ENCODE measurements around the gene PCDHGA8.
A peak's percentile ranks its signal among the peaks of the same experiment; 100 is the strongest.
"Not testable (repeated sequence)": the region's sequence is repeated elsewhere in the genome, so short reads cannot be mapped to it uniquely, and the experiment has no call there.

The PCDHGA8 gene

GRCh38 chr5:141432308-141432707 is 39.9 kb downstream of the PCDHGA8 start:
- H3K4ac ChIP-seq (ENCODE audit: low read depth in 1 of 2, low read length in 2 of 2); DNase-seq; H3K27me3 ChIP-seq (ENCODE audit: control insufficient read depth in 1 of 2, insufficient read depth in 1 of 2, low read length in 2 of 2); H3K9ac ChIP-seq (ENCODE audit: low read length); H3K4me1 ChIP-seq (ENCODE audit: control insufficient read depth, insufficient read depth, low read depth, low read length); H2BK12ac ChIP-seq (ENCODE audit: low read length in 2 of 2); H2AFZ ChIP-seq (ENCODE audit: low read depth, low read length); H3K23ac ChIP-seq (ENCODE audit: low read length in 2 of 2); H4K91ac ChIP-seq (ENCODE audit: low read length); H3K27ac ChIP-seq (ENCODE audit: low read length, poor library complexity, severe bottlenecking); H2BK120ac ChIP-seq (ENCODE audit: low read depth, low read length); H2BK15ac ChIP-seq (ENCODE audit: low read depth, poor library complexity, severe bottlenecking); H4K8ac ChIP-seq (ENCODE audit: low read length); H2BK5ac ChIP-seq (ENCODE audit: low read depth, low read length, poor library complexity, severe bottlenecking); H3K18ac ChIP-seq (ENCODE audit: low read depth in 1 of 2, low read length in 2 of 2); H3K14ac ChIP-seq (ENCODE audit: low read length in 2 of 2); H2AK5ac ChIP-seq (ENCODE audit: low read length, severe bottlenecking); H3K4me2 ChIP-seq (ENCODE audit: low read length, poor library complexity, severe bottlenecking): not testable (repeated sequence)
- WGBS = 98% methylated on average over 23 of the region's 38 CpGs
- H3K36me3 ChIP-seq (ENCODE audit: control insufficient read depth in 1 of 2, insufficient read depth in 2 of 2, low read depth in 1 of 2, low read length in 2 of 2) = peaks cover 9 to 28% of the 10 kb centered on the region in 2 experiments
- H3K4me3 ChIP-seq (ENCODE audit: insufficient read depth in 1 of 2, low read depth in 1 of 2, low read length in 2 of 2) = peak overlapping the region in 1 of 2 experiments; percentile 80
- H3K79me1 ChIP-seq (replicated peaks; ENCODE audit: low read length, poor library complexity, severe bottlenecking) = peaks cover 14% of the 10 kb centered on the region
- H3K9me3 ChIP-seq (ENCODE audit: control insufficient read depth, low read length) = peaks cover 21% of the 10 kb centered on the region

DNA sequence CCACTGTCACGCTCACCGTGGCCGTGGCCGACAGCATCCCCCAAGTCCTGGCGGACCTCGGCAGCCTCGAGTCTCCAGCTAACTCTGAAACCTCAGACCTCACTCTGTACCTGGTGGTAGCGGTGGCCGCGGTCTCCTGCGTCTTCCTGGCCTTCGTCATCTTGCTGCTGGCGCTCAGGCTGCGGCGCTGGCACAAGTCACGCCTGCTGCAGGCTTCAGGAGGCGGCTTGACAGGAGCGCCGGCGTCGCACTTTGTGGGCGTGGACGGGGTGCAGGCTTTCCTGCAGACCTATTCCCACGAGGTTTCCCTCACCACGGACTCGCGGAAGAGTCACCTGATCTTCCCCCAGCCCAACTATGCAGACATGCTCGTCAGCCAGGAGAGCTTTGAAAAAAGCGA is 40.3 kb downstream of the PCDHGA8 start:
- peaks cover 10% of the 10 kb centered on the region for H3K79me1 ChIP-seq (replicated peaks; ENCODE audit: low read length, poor library complexity, severe bottlenecking)
- H2BK12ac ChIP-seq (ENCODE audit: low read length in 2 of 2); H3K14ac ChIP-seq (ENCODE audit: low read length in 2 of 2); H2AFZ ChIP-seq (ENCODE audit: low read depth, low read length); H3K9ac ChIP-seq (ENCODE audit: low read length); H2AK5ac ChIP-seq (ENCODE audit: low read length, severe bottlenecking); H3K4me2 ChIP-seq (ENCODE audit: low read length, poor library complexity, severe bottlenecking); H2BK15ac ChIP-seq (ENCODE audit: low read depth, poor library complexity, severe bottlenecking); H3K4me1 ChIP-seq (ENCODE audit: control insufficient read depth, insufficient read depth, low read depth, low read length); H3K27ac ChIP-seq (ENCODE audit: low read length, poor library complexity, severe bottlenecking); H3K18ac ChIP-seq (ENCODE audit: low read depth in 1 of 2, low read length in 2 of 2); H4K91ac ChIP-seq (ENCODE audit: low read length); H2BK5ac ChIP-seq (ENCODE audit: low read depth, low read length, poor library complexity, severe bottlenecking); H4K8ac ChIP-seq (ENCODE audit: low read length); H3K23ac ChIP-seq (ENCODE audit: low read length in 2 of 2); H3K27me3 ChIP-seq (ENCODE audit: control insufficient read depth in 1 of 2, insufficient read depth in 1 of 2, low read length in 2 of 2); DNase-seq; H3K4ac ChIP-seq (ENCODE audit: low read depth in 1 of 2, low read length in 2 of 2); H2BK120ac ChIP-seq (ENCODE audit: low read depth, low read length): not testable (repeated sequence)
- peak overlapping the region in 1 of 2 experiments; percentile 80 for H3K4me3 ChIP-seq (ENCODE audit: insufficient read depth in 1 of 2, low read depth in 1 of 2, low read length in 2 of 2)
- 98% methylated on average over 27 of the region's 29 CpGs for WGBS
- peaks cover 17% of the 10 kb centered on the region for H3K9me3 ChIP-seq (ENCODE audit: control insufficient read depth, low read length)
- peaks cover 6 to 23% of the 10 kb centered on the region in 2 experiments for H3K36me3 ChIP-seq (ENCODE audit: control insufficient read depth in 1 of 2, insufficient read depth in 2 of 2, low read depth in 1 of 2, low read length in 2 of 2)

DNA sequence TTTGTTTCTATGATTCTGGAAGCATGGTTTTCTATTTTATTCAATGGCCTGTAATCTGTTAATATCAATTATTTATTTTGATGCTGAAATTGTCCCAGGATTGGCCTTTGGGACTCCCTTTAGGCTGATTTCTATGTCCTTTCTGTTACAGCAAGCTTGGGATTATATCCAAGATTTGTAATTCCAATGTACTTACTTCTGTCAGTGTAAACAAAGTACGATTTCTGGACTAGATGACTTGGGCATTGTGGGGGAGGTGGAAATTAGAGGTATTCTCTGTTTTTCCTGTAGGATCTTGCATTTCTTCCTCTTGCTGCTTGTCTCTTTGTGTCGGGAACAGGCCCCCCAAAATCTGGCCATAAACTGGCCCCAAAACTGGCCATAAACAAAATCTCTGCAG is 41.6 kb downstream of the PCDHGA8 start:
- Histone ChIP-seq H3K4me2 (ENCODE audit: low read length, poor library complexity, severe bottlenecking) (no peak overlapping the region), H3K27me3 (ENCODE audit: control insufficient read depth in 1 of 2, insufficient read depth in 1 of 2, low read length in 2 of 2) (no peaks in the 10 kb centered on the region), H4K91ac (ENCODE audit: low read length) (no peak overlapping the region), H2BK12ac (ENCODE audit: low read length in 2 of 2) (no peak overlapping the region), H4K8ac (ENCODE audit: low read length) (no peak overlapping the region), H3K36me3 (ENCODE audit: control insufficient read depth in 1 of 2, insufficient read depth in 2 of 2, low read depth in 1 of 2, low read length in 2 of 2) (peaks cover 0 to 18% of the 10 kb centered on the region in 2 experiments), H3K4ac (ENCODE audit: low read depth in 1 of 2, low read length in 2 of 2) (no peak overlapping the region), H3K9ac (ENCODE audit: low read length) (no peak overlapping the region), H2AK5ac (ENCODE audit: low read length, severe bottlenecking) (no peak overlapping the region), H3K14ac (ENCODE audit: low read length in 2 of 2) (no peak overlapping the region), H3K9me3 (ENCODE audit: control insufficient read depth, low read length) (peaks cover 11% of the 10 kb centered on the region), H2BK120ac (ENCODE audit: low read depth, low read length) (no peak overlapping the region), H2AFZ (ENCODE audit: low read depth, low read length) (no peak overlapping the region), H3K4me3 (ENCODE audit: insufficient read depth in 1 of 2, low read depth in 1 of 2, low read length in 2 of 2) (peak overlapping the region in 1 of 2 experiments; percentile 56), H2BK15ac (ENCODE audit: low read depth, poor library complexity, severe bottlenecking) (no peak overlapping the region), H3K79me1 (replicated peaks; ENCODE audit: low read length, poor library complexity, severe bottlenecking) (peaks cover 9% of the 10 kb centered on the region), H3K27ac (ENCODE audit: low read length, poor library complexity, severe bottlenecking) (no peak overlapping the region), H3K18ac (ENCODE audit: low read depth in 1 of 2, low read length in 2 of 2) (no peak overlapping the region), H3K23ac (ENCODE audit: low read length in 2 of 2) (no peak overlapping the region), H2BK5ac (ENCODE audit: low read depth, low read length, poor library complexity, severe bottlenecking) (no peak overlapping the region), H3K4me1 (ENCODE audit: control insufficient read depth, insufficient read depth, low read depth, low read length) (no peaks in the 10 kb centered on the region)
- no peak for DNase-seq
- WGBS = 95% methylated on average over 2 of the region's 2 CpGs

GRCh38 chr5:141437221-141437620 is 44.8 kb downstream of the PCDHGA8 start:
- Histone ChIP-seq H2BK12ac (ENCODE audit: low read length in 2 of 2) (no peak overlapping the region), H2AFZ (ENCODE audit: low read depth, low read length) (no peak overlapping the region), H2BK120ac (ENCODE audit: low read depth, low read length) (no peak overlapping the region), H3K36me3 (ENCODE audit: control insufficient read depth in 1 of 2, insufficient read depth in 2 of 2, low read depth in 1 of 2, low read length in 2 of 2) (peaks cover 7 to 12% of the 10 kb centered on the region in 2 experiments), H3K18ac (ENCODE audit: low read depth in 1 of 2, low read length in 2 of 2) (no peak overlapping the region), H3K4me2 (ENCODE audit: low read length, poor library complexity, severe bottlenecking) (no peak overlapping the region), H3K27me3 (ENCODE audit: control insufficient read depth in 1 of 2, insufficient read depth in 1 of 2, low read length in 2 of 2) (no peaks in the 10 kb centered on the region), H3K9ac (ENCODE audit: low read length) (no peak overlapping the region), H3K23ac (ENCODE audit: low read length in 2 of 2) (no peak overlapping the region), H2BK15ac (ENCODE audit: low read depth, poor library complexity, severe bottlenecking) (no peak overlapping the region), H3K4me1 (ENCODE audit: control insufficient read depth, insufficient read depth, low read depth, low read length) (peaks cover 5% of the 10 kb centered on the region), H4K8ac (ENCODE audit: low read length) (no peak overlapping the region), H3K4ac (ENCODE audit: low read depth in 1 of 2, low read length in 2 of 2) (no peak overlapping the region), H3K9me3 (ENCODE audit: control insufficient read depth, low read length) (peaks cover 8% of the 10 kb centered on the region), H4K91ac (ENCODE audit: low read length) (no peak overlapping the region), H2BK5ac (ENCODE audit: low read depth, low read length, poor library complexity, severe bottlenecking) (no peak overlapping the region), H3K4me3 (ENCODE audit: insufficient read depth in 1 of 2, low read depth in 1 of 2, low read length in 2 of 2) (no peak overlapping the region), H3K27ac (ENCODE audit: low read length, poor library complexity, severe bottlenecking) (no peak overlapping the region), H2AK5ac (ENCODE audit: low read length, severe bottlenecking) (no peak overlapping the region), H3K14ac (ENCODE audit: low read length in 2 of 2) (no peak overlapping the region), H3K79me1 (replicated peaks; ENCODE audit: low read length, poor library complexity, severe bottlenecking) (peaks cover 17% of the 10 kb centered on the region)
- no CpG with 5 or more reads among the region's 2 CpGs for WGBS
- DNase-seq = no peak

Measured in mesenchymal stem cell (in vitro differentiated cells and primary cell).